Calu3 (cell line): Measurements from ENCODE around the gene PCDHA12. TPM values are rescaled to one million over a fixed set of nuclear protein-coding genes. Genes with fewer than 3 reads are reported as not detected.

ENCODE experiments used
- BruUV-seq: library from RNA; stranded (reverse); fragments of 400-500 nt; replicated peaks from 2 replicates; lab custom pipeline; 2021; lab: Mats Ljungman, UMichigan
- CTCF ChIA-PET: fragments of 300-600 bp; sonication (Branson Sonifier 250); formaldehyde crosslinking; loops from one replicate; lab custom pipeline; 2022; ENCODE audit warnings: antibody characterized with exemption; lab: Charles Lee
- DNase-seq: peaks from one replicate; pipeline ENCODE4 v3.0.0; 2022
- H3K27ac Mint-ChIP-seq: one replicate; pipeline ENCODE4 v1.8.0; 2022; ENCODE audit warnings: mixed read lengths; ENCODE audit not compliant: unreplicated experiment
- H3K27me3 Mint-ChIP-seq: one replicate; pipeline ENCODE4 v1.8.0; 2022; ENCODE audit warnings: mixed read lengths; ENCODE audit not compliant: unreplicated experiment
- H3K36me3 Mint-ChIP-seq: one replicate; pipeline ENCODE4 v1.8.0; 2022; ENCODE audit warnings: mild to moderate bottlenecking, moderate library complexity, mixed read lengths; ENCODE audit not compliant: insufficient read depth, unreplicated experiment
- H3K4me1 Mint-ChIP-seq: one replicate; pipeline ENCODE4 v1.8.0; 2022; ENCODE audit warnings: mild to moderate bottlenecking, low read depth, mixed read lengths; ENCODE audit not compliant: unreplicated experiment
- H3K4me3 Mint-ChIP-seq: one replicate; pipeline ENCODE4 v1.8.0; 2022; ENCODE audit warnings: mild to moderate bottlenecking, low read depth, moderate library complexity, mixed read lengths; ENCODE audit not compliant: unreplicated experiment
- H3K9me3 Mint-ChIP-seq: one replicate; pipeline ENCODE4 v1.8.0; 2022; ENCODE audit warnings: low read depth, mixed read lengths; ENCODE audit not compliant: unreplicated experiment
- CTCF ChIP-seq: fragments of 200-600 bp; IDR thresholded peaks from one replicate; pipeline ENCODE4 v1.8.0; 2022; ENCODE audit warnings: antibody characterized with exemption; ENCODE audit not compliant: unreplicated experiment
- intact Hi-C: fragments of 100-400 bp; cut with micrococcal nuclease; formaldehyde crosslinking; loops from one replicate; pipeline ENCODE4 v1.10.0; 2022; ENCODE audit not compliant: unreplicated experiment
- total RNA-seq: library from RNA; stranded (reverse); gene quantifications from 2 replicates; pipeline ENCODE4 v1.2.3, GENCODE V29; 2022

The PCDHA12 gene
- total RNA-seq, 1 experiment from 2014 or later, result 0.78 TPM

DNA sequence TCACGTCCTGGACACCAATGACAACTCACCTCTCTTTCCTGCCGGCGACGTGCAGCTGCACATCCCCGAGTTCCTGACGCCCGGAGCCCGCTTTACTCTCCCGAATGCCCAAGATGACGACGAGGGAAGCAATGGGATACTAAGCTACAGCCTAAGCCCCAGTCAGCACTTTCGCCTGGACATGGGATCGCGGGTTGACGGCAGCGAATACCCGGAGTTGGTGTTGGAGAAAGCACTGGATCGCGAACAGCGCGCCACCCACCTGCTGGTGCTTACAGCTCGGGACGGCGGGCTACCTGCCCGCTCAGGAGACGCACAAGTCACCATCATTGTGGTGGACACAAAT lies 52.1 kb downstream of the PCDHA12 start:
- CTCF ChIA-PET, result interaction anchor here (1.2 to 2.7 kb wide), 2 partner anchors 77 to 113 kb away, joined by 5 to 33 read pairs; no protein-coding TSS in a partner anchor
- DNase-seq, result peak; percentile 15
- no peaks in the 10 kb centered on the region for H3K27me3 Mint-ChIP-seq
- TF ChIP-seq CTCF, result no peak
- H3K9me3 Mint-ChIP-seq, result no peaks in the 10 kb centered on the region
- H3K4me3 Mint-ChIP-seq, result peak overlapping the region; percentile 76
- no peak overlapping the region for H3K27ac Mint-ChIP-seq
- no TSS peak for BruUV-seq
- peaks cover 16% of the 10 kb centered on the region for H3K36me3 Mint-ChIP-seq
- intact Hi-C loops, result loop anchor here (2.0 kb wide), 1 partner anchor 44 kb away; the partner anchor contains the start of gene PCDHA13
- H3K4me1 Mint-ChIP-seq, result no peaks in the 10 kb centered on the region

Other genes starting within 250 kb of the PCDHA12 start
- 0.73 and 1.1 TPM in 2 replicates for gene CD14, start 242.1 kb upstream of the PCDHA12 start, total RNA-seq
- gene TMCO6, start 235.9 kb upstream of the PCDHA12 start, total RNA-seq, result 28.5 and 30.9 TPM in 2 replicates
- 71.3 and 71.4 TPM in 2 replicates for gene NDUFA2, start 227.7 kb upstream of the PCDHA12 start, total RNA-seq
- 115 and 130 TPM in 2 replicates for gene IK, start 227.5 kb upstream of the PCDHA12 start, total RNA-seq
- gene WDR55, start 210.4 kb upstream of the PCDHA12 start, total RNA-seq, result 54.2 and 59.8 TPM in 2 replicates
- 2.8 and 2.9 TPM in 2 replicates for gene DND1, start 201.7 kb upstream of the PCDHA12 start, total RNA-seq
- gene HARS1, start 183.9 kb upstream of the PCDHA12 start, total RNA-seq, result 75.8 and 79.9 TPM in 2 replicates
- gene HARS2, start 183.9 kb upstream of the PCDHA12 start, total RNA-seq, result 45.1 TPM in 2 replicates
- gene ZMAT2, start 174.9 kb upstream of the PCDHA12 start, total RNA-seq, result 75.9 and 83.3 TPM in 2 replicates
- gene PCDHA1, start 89.2 kb upstream of the PCDHA12 start, total RNA-seq, result 0.73 and 0.83 TPM in 2 replicates
- gene PCDHA2, start 80.5 kb upstream of the PCDHA12 start, total RNA-seq, result 0.12 and 0.19 TPM in 2 replicates
- gene PCDHA3, start 74.3 kb upstream of the PCDHA12 start, total RNA-seq, result 0.10 and 0.31 TPM in 2 replicates
- gene PCDHA4, start 68.2 kb upstream of the PCDHA12 start, total RNA-seq, result 4.8 and 5.8 TPM in 2 replicates
- 0.81 and 1.5 TPM in 2 replicates for gene PCDHA5, start 53.7 kb upstream of the PCDHA12 start, total RNA-seq
- 0.66 and 1.2 TPM in 2 replicates for gene PCDHA6, start 47.3 kb upstream of the PCDHA12 start, total RNA-seq
- 0.95 and 1.2 TPM in 2 replicates for gene PCDHA7, start 41.0 kb upstream of the PCDHA12 start, total RNA-seq
- gene PCDHA8, start 34.1 kb upstream of the PCDHA12 start, total RNA-seq, result 1.1 and 1.3 TPM in 2 replicates
- 0.59 and 0.66 TPM in 2 replicates for gene PCDHA9, start 26.9 kb upstream of the PCDHA12 start, total RNA-seq
- 0.78 and 0.91 TPM in 2 replicates for gene PCDHA10, start 19.4 kb upstream of the PCDHA12 start, total RNA-seq
- gene PCDHA11, start 6.4 kb upstream of the PCDHA12 start, total RNA-seq, result 0.64 and 1.3 TPM in 2 replicates
- gene PCDHA13, start 6.8 kb downstream of the PCDHA12 start, total RNA-seq, result 2.0 and 2.3 TPM in 2 replicates
- gene PCDHAC1, start 51.0 kb downstream of the PCDHA12 start, total RNA-seq, result 2.8 and 3.7 TPM in 2 replicates
- gene PCDHAC2, start 91.2 kb downstream of the PCDHA12 start, total RNA-seq, result 12.6 and 17.1 TPM in 2 replicates
- not detected in 2 replicates for gene PCDHB1, start 176.1 kb downstream of the PCDHA12 start, total RNA-seq
- gene PCDHB2, start 219.3 kb downstream of the PCDHA12 start, total RNA-seq, result 0.24 TPM in 1 of 2 replicates, not detected in the other
- gene PCDHB3, start 225.2 kb downstream of the PCDHA12 start, total RNA-seq, result 0.09 and 0.10 TPM in 2 replicates
- not detected in 2 replicates for gene PCDHB4, start 246.5 kb downstream of the PCDHA12 start, total RNA-seq